ENCODE results near the gene GART. TPM values are rescaled to one million over a fixed set of nuclear protein-coding genes. Genes with fewer than 3 reads are reported as not detected.
"Not testable (repeated sequence)": the region's sequence is repeated elsewhere in the genome, so short reads cannot be mapped to it uniquely, and the experiment has no call there.

GART gene
- polyA plus RNA-seq, 1 experiment, result 26.1 TPM

DNA sequence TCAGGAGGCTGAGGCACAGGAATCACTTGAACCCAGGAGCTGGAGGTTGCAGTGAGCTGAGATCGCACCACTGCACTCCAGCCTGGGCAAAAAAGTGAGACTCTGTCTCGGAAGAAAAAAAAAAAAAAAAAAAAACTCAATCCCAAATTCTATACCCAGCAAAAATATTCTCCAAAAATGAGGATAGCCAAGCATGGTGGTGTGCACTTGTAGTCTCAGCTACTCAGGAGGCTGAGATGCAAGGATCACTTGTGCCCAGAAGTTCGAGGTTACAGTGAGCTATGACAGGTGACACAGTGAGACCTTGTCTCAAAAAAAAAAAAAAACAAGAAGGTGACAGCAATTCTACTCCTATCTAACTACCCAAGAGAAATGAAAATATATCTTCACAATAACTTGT is 68.6 kb downstream of the GART start:
- TF ChIP-seq, protein P1, sequence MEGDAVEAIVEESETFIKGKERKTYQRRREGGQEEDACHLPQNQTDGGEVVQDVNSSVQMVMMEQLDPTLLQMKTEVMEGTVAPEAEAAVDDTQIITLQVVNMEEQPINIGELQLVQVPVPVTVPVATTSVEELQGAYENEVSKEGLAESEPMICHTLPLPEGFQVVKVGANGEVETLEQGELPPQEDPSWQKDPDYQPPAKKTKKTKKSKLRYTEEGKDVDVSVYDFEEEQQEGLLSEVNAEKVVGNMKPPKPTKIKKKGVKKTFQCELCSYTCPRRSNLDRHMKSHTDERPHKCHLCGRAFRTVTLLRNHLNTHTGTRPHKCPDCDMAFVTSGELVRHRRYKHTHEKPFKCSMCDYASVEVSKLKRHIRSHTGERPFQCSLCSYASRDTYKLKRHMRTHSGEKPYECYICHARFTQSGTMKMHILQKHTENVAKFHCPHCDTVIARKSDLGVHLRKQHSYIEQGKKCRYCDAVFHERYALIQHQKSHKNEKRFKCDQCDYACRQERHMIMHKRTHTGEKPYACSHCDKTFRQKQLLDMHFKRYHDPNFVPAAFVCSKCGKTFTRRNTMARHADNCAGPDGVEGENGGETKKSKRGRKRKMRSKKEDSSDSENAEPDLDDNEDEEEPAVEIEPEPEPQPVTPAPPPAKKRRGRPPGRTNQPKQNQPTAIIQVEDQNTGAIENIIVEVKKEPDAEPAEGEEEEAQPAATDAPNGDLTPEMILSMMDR (IDR thresholded peaks at IDR 0.05; ENCODE audit: low read depth, low read length), result no peak
- POLR2A ChIA-PET, result no interaction called here

DNA sequence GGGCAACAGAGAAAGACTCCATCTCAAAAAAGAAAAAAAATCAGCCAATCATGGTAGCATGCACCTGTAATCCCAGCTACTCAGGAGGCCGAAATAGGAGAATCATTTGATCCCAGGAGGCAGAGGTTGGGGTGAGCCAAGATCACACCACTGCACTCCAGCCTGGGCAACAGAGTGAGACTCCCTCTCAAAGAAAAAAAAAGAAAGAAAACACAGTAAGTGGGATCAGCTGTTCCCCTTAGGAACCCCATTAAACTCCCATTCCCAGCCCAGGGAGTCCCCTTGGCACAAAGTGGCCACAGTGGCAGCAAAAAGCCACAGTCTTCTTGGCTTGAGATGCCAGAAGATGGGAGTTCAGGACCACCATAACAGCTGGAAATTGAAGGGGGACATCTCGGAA is 71.2 kb downstream of the GART start:
- CTCF ChIA-PET, result no interaction called here
- TF ChIP-seq, protein P1 (IDR thresholded peaks at IDR 0.05; ENCODE audit: low read depth, low read length), result no peak
- Histone ChIP-seq H3K9me3 (ENCODE audit: control insufficient read depth, insufficient read depth, low read length) (no peaks in the 10 kb centered on the region), H3K27me3 (ENCODE audit: control insufficient read depth, insufficient read depth, low read length) (no peaks in the 10 kb centered on the region), H3K4me3 (ENCODE audit: low read depth, low read length) (no peak overlapping the region), H3K27ac (ENCODE audit: low read depth, low read length) (no peak overlapping the region)
- no peak for DNase-seq (ENCODE audit: low read depth, low spot score)
- POLR2A ChIA-PET, result no interaction called here

More for the DNA sequence above, 68.6 kb downstream of the GART start:
- Histone ChIP-seq H3K27me3 (ENCODE audit: control insufficient read depth, insufficient read depth, low read length) (no peaks in the 10 kb centered on the region), H3K9me3 (ENCODE audit: control insufficient read depth, insufficient read depth, low read length) (no peaks in the 10 kb centered on the region), H3K27ac (ENCODE audit: low read depth, low read length) (no peak overlapping the region), H3K4me3 (ENCODE audit: low read depth, low read length) (no peak overlapping the region)
- CTCF ChIA-PET, result no interaction called here
- DNase-seq (ENCODE audit: low read depth, low spot score), result no peak

DNA sequence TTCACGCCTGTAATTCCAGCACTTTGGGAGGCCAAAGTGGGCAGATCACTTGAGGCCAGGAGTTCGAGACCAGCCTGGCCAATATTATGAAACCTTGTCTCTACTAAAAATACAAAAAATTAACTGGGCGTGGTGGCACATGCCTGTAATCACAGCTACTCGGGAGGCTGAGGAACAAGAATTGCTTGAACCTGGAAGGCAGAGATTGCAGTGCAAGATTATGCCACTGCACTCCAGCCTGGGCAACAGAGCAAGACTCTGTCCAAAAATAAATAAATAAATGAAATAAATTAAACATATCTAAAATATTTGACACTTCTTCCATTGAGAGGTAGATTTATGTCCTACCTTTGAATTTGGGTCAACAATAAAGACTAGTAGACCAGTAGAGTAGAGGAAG is 72.7 kb downstream of the GART start:
- DNase-seq (ENCODE audit: low read depth, low spot score); H3K27me3 ChIP-seq (ENCODE audit: control insufficient read depth, insufficient read depth, low read length); H3K4me3 ChIP-seq (ENCODE audit: low read depth, low read length); POLR2A ChIA-PET; H3K9me3 ChIP-seq (ENCODE audit: control insufficient read depth, insufficient read depth, low read length); H3K27ac ChIP-seq (ENCODE audit: low read depth, low read length): not testable (repeated sequence)
- CTCF ChIA-PET, result interaction anchor here (0.5 kb wide), 1 partner anchor 25 kb away, joined by 3 read pairs; no protein-coding TSS in a partner anchor

DNA sequence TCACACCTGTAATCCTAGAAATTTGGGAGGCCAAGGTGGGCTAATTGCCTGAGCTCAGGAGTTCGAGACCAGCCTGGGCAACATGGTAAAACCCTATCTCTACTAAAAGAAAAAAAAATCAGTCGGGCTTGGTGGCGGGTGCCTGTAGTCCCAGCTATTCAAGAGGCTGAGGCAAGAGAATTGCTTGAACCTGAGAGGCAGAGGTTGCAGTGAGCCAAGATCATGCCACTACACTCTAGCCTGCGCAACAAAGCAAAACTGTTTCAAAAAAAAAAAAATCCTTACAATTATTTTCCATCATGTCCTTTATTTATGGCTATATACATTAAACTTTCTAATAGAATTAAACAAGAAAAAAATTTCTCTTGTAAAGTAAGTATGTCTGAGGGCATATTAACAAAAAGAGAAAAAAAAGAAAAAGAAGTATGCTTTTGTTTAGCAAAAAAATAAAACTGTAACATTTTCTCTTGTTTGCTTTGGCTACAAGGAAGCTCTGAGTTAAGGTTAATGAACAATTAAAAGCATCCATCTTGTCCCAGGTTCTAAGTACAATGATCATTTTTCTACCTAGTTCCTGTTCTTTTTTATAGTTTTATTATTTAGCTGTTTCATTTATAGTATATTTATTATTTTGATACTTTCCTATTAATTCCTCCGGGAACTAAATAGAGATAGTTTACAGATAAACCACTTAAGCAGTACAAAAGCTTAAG is 80.2 kb downstream of the GART start:
- DNase-seq (ENCODE audit: low read depth, low spot score), result no peak
- H3K9me3 ChIP-seq (ENCODE audit: control insufficient read depth, insufficient read depth, low read length), result no peaks in the 10 kb centered on the region
- ChIA-PET CTCF (interaction anchor here (1.4 to 1.8 kb wide), 2 partner anchors 17 to 101 kb away, joined by 3 to 5 read pairs; no protein-coding TSS in a partner anchor), POLR2A (no interaction called here)
- H3K27me3 ChIP-seq (ENCODE audit: control insufficient read depth, insufficient read depth, low read length), result no peaks in the 10 kb centered on the region
- no peak overlapping the region for H3K27ac ChIP-seq (ENCODE audit: low read depth, low read length)
- TF ChIP-seq, protein P1 (IDR thresholded peaks at IDR 0.05; ENCODE audit: low read depth, low read length), result no peak
- H3K4me3 ChIP-seq (ENCODE audit: low read depth, low read length), result no peak overlapping the region

DNA sequence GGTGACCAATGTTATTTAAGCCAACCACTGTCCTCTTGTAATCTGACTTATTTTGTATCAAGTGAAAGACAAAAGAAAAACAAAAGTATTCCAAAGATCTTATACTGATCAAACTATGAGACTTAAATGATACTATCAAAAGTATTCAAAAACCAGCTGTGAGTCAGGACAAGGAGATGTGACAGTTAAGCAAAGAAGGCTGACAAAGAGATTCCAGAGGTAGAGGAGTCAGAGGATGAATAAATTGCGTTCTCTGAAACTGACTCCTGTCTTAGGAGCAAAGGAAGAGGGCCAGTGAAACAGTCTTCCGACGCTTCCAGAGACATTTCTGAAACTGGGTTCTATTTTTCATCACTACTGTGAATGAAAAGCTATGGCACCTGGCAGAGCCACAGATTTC is 83.1 kb downstream of the GART start:
- H3K9me3 ChIP-seq (ENCODE audit: control insufficient read depth, insufficient read depth, low read length), result no peaks in the 10 kb centered on the region
- no peak overlapping the region for H3K27ac ChIP-seq (ENCODE audit: low read depth, low read length)
- no peaks in the 10 kb centered on the region for H3K27me3 ChIP-seq (ENCODE audit: control insufficient read depth, insufficient read depth, low read length)
- POLR2A ChIA-PET, result no interaction called here
- CTCF ChIA-PET, result interaction anchor here (1.0 to 1.5 kb wide), 2 partner anchors 14 to 147 kb away, joined by 3 to 10 read pairs; no protein-coding TSS in a partner anchor
- TF ChIP-seq, protein P1 (IDR thresholded peaks at IDR 0.05; ENCODE audit: low read depth, low read length), result no peak
- DNase-seq (ENCODE audit: low read depth, low spot score), result no peak
- H3K4me3 ChIP-seq (ENCODE audit: low read depth, low read length), result no peak overlapping the region
